HepG2 (cell line): ENCODE data around the gene ZG16. TPM values are rescaled to one million over a fixed set of nuclear protein-coding genes. Genes with fewer than 3 reads are reported as not detected.

Experiments
- ATF7-NPFF ChIP-seq: sonication (generic); formaldehyde crosslinking; IDR thresholded peaks from 2 replicates; pipeline ENCODE4 v1.8.1; 2023; ENCODE audit warnings: mild to moderate bottlenecking, low read depth, missing genetic modification reagents, moderate library complexity
- E2F2 ChIP-seq: sonication (generic); formaldehyde crosslinking; IDR thresholded peaks from 2 replicates; pipeline ENCODE4 v1.4.0; 2020; ENCODE audit warnings: missing genetic modification reagents, borderline replicate concordance
- E2F5 ChIP-seq: sonication (generic); formaldehyde crosslinking; conservative IDR thresholded peaks from 2 replicates; pipeline ENCODE4 v1.4.0; 2020; ENCODE audit warnings: missing genetic modification reagents
- GRHL1 ChIP-seq: sonication (generic); formaldehyde crosslinking; conservative IDR thresholded peaks from 2 replicates; pipeline ENCODE4 v1.8.0; 2022; ENCODE audit warnings: missing genetic modification reagents
- HHEX ChIP-seq: IDR thresholded peaks from 2 replicates; pipeline ENCODE4 v1.6.1; 2016; ENCODE audit warnings: control low read depth
- HOMEZ ChIP-seq: IDR thresholded peaks from 2 replicates; pipeline ENCODE4 v1.6.1; 2016; ENCODE audit warnings: low read depth
- HOXA3 ChIP-seq: sonication (generic); formaldehyde crosslinking; IDR thresholded peaks from 2 replicates; pipeline ENCODE4 v1.5.0; 2020; ENCODE audit warnings: missing genetic modification reagents
- MLLT10 ChIP-seq: sonication (generic); formaldehyde crosslinking; IDR thresholded peaks from 2 replicates; pipeline ENCODE4 v1.4.0; 2020; ENCODE audit warnings: missing genetic modification reagents
- PHF20 ChIP-seq: sonication (generic); formaldehyde crosslinking; IDR thresholded peaks from 2 replicates; pipeline ENCODE4 v1.5.0; 2020; ENCODE audit warnings: mild to moderate bottlenecking, missing genetic modification reagents
- RXRA ChIP-seq: sonication (generic); formaldehyde crosslinking; IDR thresholded peaks from 2 replicates; pipeline ENCODE4 v1.5.1; 2020; ENCODE audit warnings: missing genetic modification reagents
- RXRB ChIP-seq: IDR thresholded peaks from 2 replicates; pipeline ENCODE4 v1.6.1; 2016; ENCODE audit warnings: borderline replicate concordance, missing genetic modification reagents, missing compliant biosample characterization
- SALL2 ChIP-seq: sonication (generic); formaldehyde crosslinking; IDR thresholded peaks from 2 replicates; pipeline ENCODE4 v1.8.1; 2023; ENCODE audit warnings: mild to moderate bottlenecking, missing genetic modification reagents, inconsistent platforms
- SOX5 ChIP-seq: IDR thresholded peaks from 2 replicates; pipeline ENCODE4 v1.6.1; 2016; ENCODE audit warnings: borderline replicate concordance
- SRY ChIP-seq: sonication (generic); formaldehyde crosslinking; IDR thresholded peaks from 2 replicates; pipeline ENCODE4 v1.8.0; 2022; ENCODE audit warnings: mild to moderate bottlenecking, missing genetic modification reagents
- TCF7L2 ChIP-seq: IDR thresholded peaks from 2 replicates; pipeline ENCODE4 v1.6.1; 2011; ENCODE audit warnings: mild to moderate bottlenecking, low read depth, low read length, moderate library complexity
- TEAD3 ChIP-seq: optimal IDR thresholded peaks from 2 replicates; pipeline ENCODE3; 2016; ENCODE audit warnings: borderline replicate concordance
- WIZ ChIP-seq: sonication (generic); formaldehyde crosslinking; IDR thresholded peaks from 2 replicates; pipeline ENCODE4 v1.5.1; 2020; ENCODE audit warnings: mild to moderate bottlenecking, missing genetic modification reagents
- ZFP36L2 ChIP-seq: sonication (generic); formaldehyde crosslinking; IDR thresholded peaks from 2 replicates; pipeline ENCODE4 v1.4.0; 2020; ENCODE audit warnings: missing genetic modification reagents
- ZNF687 ChIP-seq: sonication (generic); formaldehyde crosslinking; IDR thresholded peaks from 2 replicates; pipeline ENCODE4 v1.5.1; 2020; ENCODE audit warnings: mild to moderate bottlenecking, missing genetic modification reagents, moderate library complexity
- ZNF790 ChIP-seq: sonication (generic); formaldehyde crosslinking; IDR thresholded peaks from 2 replicates; pipeline ENCODE4 v1.8.0; 2022; ENCODE audit warnings: missing genetic modification reagents, mild to moderate bottlenecking, borderline replicate concordance
- polyA plus RNA-seq, 8 experiments: library from polyadenylated mRNA; depleted of rRNA in 3 of 8; stranded (reverse) in 7 of 8; unstranded in 1 of 8; fragments of >200 nt; fragmentation: Illumina TruSeq in 4 of 8; extraction: Trizol in 4 of 8; gene quantifications; 2 replicates each; pipeline versions ENCODE4 v1.2.1 to v1.2.3, GENCODE V29; 2011 to 2016; ENCODE audit warnings: low read depth in 4 of 8, missing spikeins in 1 of 8, mixed read lengths in 1 of 8; ENCODE audit not compliant: insufficient read depth in 1 of 8
- total RNA-seq, 5 experiments: library from RNA; depleted of rRNA; stranded (reverse); fragments of >200 nt; fragmentation: Illumina TruSeq; extraction: Trizol; gene quantifications; 2 replicates each; pipeline ENCODE4 v1.2.3, GENCODE V29; 2016; ENCODE audit warnings: low read depth in 1 of 5

ZG16 gene
- total and polyA plus RNA-seq, 2 of the 13 experiments (the other 11 are each of a cell fraction or from before 2014, with no cell fraction given), result 0.04 to 0.07 TPM

- TF ChIP-seq E2F5 (CRISPR knock-in tag) (no peak), RXRB (peak; percentile 23; the same call in 1 of the 2 replicates), TEAD3 (CRISPR knock-in tag) (peak; percentile 11), HHEX (no peak), MLLT10 (no peak), E2F2 (no peak), ZFP36L2 (CRISPR knock-in tag) (no peak), PHF20 (CRISPR knock-in tag) (no peak), TCF7L2 (no peak), ZNF687 (CRISPR knock-in tag) (peak; percentile 41), ATF7-NPFF (CRISPR knock-in tag) (no peak), WIZ (CRISPR knock-in tag) (no peak), ZNF790 (CRISPR knock-in tag) (no peak), HOXA3 (CRISPR knock-in tag) (peak; percentile 31; the same call in 1 of the 2 replicates), SALL2 (CRISPR knock-in tag) (no peak), SOX5 (CRISPR knock-in tag) (no peak), GRHL1 (CRISPR knock-in tag) (no peak), SRY (no peak), HOMEZ (CRISPR knock-in tag) (peak; percentile 51; the same call in 1 of the 2 replicates), RXRA (no peak)
Observed at GRCh38 chr16:29736112-29736511, 41.9 kb upstream of the ZG16 start (continued).
